Osteocyte (in vitro differentiated cells): ENCODE measurements around the gene C2orf15. TPM values are rescaled to one million over a fixed set of nuclear protein-coding genes. Genes with fewer than 3 reads are reported as not detected.

Source experiments
- DNase-seq: peaks from one replicate; pipeline ENCODE4 v3.0.0; 2021; ENCODE audit warnings: mixed read lengths; ENCODE audit not compliant: unreplicated experiment; ENCODE audit errors: extremely low spot score
- H3K27ac Mint-ChIP-seq: one replicate; pipeline ENCODE4 v1.8.0; 2021; ENCODE audit warnings: mild to moderate bottlenecking, mixed read lengths; ENCODE audit not compliant: unreplicated experiment
- H3K27me3 Mint-ChIP-seq: one replicate; pipeline ENCODE4 v1.8.0; 2021; ENCODE audit warnings: mixed read lengths; ENCODE audit not compliant: unreplicated experiment
- H3K36me3 Mint-ChIP-seq: one replicate; pipeline ENCODE4 v1.8.0; 2021; ENCODE audit warnings: mixed read lengths; ENCODE audit not compliant: unreplicated experiment
- H3K4me1 Mint-ChIP-seq: one replicate; pipeline ENCODE4 v1.8.0; 2021; ENCODE audit warnings: mixed read lengths; ENCODE audit not compliant: unreplicated experiment
- H3K4me3 Mint-ChIP-seq: one replicate; pipeline ENCODE4 v1.8.0; 2021; ENCODE audit warnings: mild to moderate bottlenecking, moderate library complexity, mixed read lengths; ENCODE audit not compliant: unreplicated experiment
- H3K9me3 Mint-ChIP-seq: one replicate; pipeline ENCODE4 v1.8.0; 2021; ENCODE audit warnings: mixed read lengths; ENCODE audit not compliant: unreplicated experiment
- total RNA-seq: library from RNA; stranded (reverse); gene quantifications from 2 replicates; pipeline ENCODE4 v1.2.1, GENCODE V29; 2021
- TF ChIP-seq, protein P1 (sequence below): fragments of 200-600 bp; sonication (generic); IDR thresholded peaks from 2 replicates; pipeline ENCODE4 v1.5.0; 2021; ENCODE audit warnings: antibody characterized with exemption, mild to moderate bottlenecking, moderate library complexity

C2orf15 gene
- total RNA-seq, 1 donor from 2014 or later: not detected

DNA sequence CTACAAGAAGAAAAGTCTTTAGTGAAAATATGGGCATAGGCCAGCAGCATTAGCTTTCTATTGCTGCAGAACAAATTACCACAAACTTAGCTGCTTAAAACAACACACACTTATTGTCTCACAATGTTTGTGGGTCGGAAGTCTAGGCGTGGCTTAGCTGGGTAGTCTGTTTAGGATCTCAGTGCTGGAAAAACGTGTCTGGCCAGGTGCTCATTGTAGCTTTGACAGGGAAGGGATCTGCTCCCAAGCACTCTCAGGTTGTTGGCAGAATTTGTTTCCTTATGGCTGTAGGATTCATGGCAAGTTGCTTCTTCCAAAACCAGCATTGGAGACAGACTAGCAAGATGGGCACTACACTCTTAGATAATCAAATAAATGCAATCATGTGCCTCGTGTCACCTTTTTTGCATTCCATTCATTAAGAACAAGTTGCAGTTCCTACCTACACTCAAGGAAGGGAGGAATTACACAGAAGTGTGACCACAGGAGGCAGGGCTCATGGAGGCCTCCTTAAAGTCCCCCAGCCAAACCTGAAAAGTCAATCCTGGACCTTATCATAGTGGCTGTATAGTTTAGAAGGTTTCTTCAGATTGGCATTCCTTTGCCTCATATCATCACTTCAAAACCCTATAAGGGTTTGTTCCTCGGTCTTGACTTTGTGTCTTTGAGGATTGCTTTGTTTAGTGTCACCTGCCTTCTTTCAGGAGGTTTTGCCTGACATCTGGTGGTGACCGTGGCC, 56.8 kb downstream of the C2orf15 start:
- DNase-seq: no peak
- no peak overlapping the region for H3K27ac Mint-ChIP-seq
- H3K9me3 Mint-ChIP-seq: peaks cover 4% of the 10 kb centered on the region
- no peaks in the 10 kb centered on the region for H3K4me1 Mint-ChIP-seq
- H3K4me3 Mint-ChIP-seq: no peak overlapping the region
- H3K27me3 Mint-ChIP-seq: no peaks in the 10 kb centered on the region
- TF ChIP-seq, protein P1, sequence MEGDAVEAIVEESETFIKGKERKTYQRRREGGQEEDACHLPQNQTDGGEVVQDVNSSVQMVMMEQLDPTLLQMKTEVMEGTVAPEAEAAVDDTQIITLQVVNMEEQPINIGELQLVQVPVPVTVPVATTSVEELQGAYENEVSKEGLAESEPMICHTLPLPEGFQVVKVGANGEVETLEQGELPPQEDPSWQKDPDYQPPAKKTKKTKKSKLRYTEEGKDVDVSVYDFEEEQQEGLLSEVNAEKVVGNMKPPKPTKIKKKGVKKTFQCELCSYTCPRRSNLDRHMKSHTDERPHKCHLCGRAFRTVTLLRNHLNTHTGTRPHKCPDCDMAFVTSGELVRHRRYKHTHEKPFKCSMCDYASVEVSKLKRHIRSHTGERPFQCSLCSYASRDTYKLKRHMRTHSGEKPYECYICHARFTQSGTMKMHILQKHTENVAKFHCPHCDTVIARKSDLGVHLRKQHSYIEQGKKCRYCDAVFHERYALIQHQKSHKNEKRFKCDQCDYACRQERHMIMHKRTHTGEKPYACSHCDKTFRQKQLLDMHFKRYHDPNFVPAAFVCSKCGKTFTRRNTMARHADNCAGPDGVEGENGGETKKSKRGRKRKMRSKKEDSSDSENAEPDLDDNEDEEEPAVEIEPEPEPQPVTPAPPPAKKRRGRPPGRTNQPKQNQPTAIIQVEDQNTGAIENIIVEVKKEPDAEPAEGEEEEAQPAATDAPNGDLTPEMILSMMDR: no peak
- peaks cover 29% of the 10 kb centered on the region for H3K36me3 Mint-ChIP-seq

DNA sequence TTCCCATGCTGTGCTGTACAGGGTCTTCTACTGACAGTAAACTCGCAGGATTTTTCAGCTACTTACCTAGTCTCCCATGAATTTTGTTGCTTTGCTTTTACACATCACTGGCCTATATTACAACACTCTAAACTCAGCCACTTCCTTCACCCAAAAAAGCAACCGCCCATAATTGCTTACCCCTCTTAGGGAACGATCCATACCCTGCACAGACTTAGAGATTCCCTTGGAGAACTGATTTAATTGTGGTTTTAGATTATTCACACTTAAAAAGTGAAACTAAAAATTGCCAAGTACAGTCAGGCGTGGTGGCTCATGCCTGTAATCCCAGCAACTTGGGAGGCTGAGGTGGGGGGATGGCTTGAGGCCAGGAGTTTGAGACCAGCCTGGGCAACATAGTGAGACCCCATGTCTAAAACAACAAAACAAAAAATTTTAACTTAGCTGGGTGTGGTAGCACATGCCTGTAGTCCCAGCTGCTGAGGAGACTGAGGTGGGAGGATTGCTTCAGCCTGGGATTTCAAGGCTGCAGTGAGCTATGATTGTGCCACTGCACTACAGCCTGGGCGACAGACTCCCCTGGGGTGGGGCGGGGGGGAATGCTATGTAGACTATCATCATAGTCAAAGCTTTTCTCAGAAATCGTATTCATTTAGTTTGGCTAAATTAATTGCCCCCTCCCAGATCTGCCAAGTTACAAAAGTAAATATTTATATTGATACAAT, 58.7 kb downstream of the C2orf15 start:
- Mint-ChIP-seq H3K27ac (no peak overlapping the region), H3K4me1 (no peaks in the 10 kb centered on the region), H3K27me3 (no peaks in the 10 kb centered on the region), H3K4me3 (no peak overlapping the region), H3K9me3 (peaks cover 6% of the 10 kb centered on the region), H3K36me3 (peaks cover 24% of the 10 kb centered on the region)
- TF ChIP-seq, protein P1: no peak
- no peak for DNase-seq

Other genes with a start within 250 kb of the C2orf15 start
- 0.57 and 1.3 TPM in 2 replicates for gene CRACDL, start 205.5 kb upstream of the C2orf15 start, total RNA-seq
- 3.1 and 3.6 TPM in 2 replicates for gene TSGA10, start 13.2 kb downstream of the C2orf15 start, total RNA-seq
- 4.9 and 6.3 TPM in 2 replicates for gene LIPT1, start 13.3 kb downstream of the C2orf15 start, total RNA-seq
- gene MITD1, start 39.4 kb downstream of the C2orf15 start, total RNA-seq: 22.6 and 23.2 TPM in 2 replicates
- gene MRPL30, start 39.5 kb downstream of the C2orf15 start, total RNA-seq: 23.1 and 25.5 TPM in 2 replicates
- not detected in 2 replicates for gene LYG2, start 114.0 kb downstream of the C2orf15 start, total RNA-seq
- 1.1 and 1.8 TPM in 2 replicates for gene LYG1, start 159.5 kb downstream of the C2orf15 start, total RNA-seq
- gene TXNDC9, start 194.6 kb downstream of the C2orf15 start, total RNA-seq: 27.5 and 29.3 TPM in 2 replicates
- gene EIF5B, start 195.7 kb downstream of the C2orf15 start, total RNA-seq: 35.5 and 39.8 TPM in 2 replicates